Measurements from ENCODE around the gene HMCN2. TPM values are rescaled to one million over a fixed set of nuclear protein-coding genes. Genes with fewer than 3 reads are reported as not detected.

The HMCN2 gene
- total and polyA plus RNA-seq, 2 experiments from 2014 or later = not detected

- in situ Hi-C loops (cut with MboI) = loop anchor here (10.0 kb wide), 1 partner anchor 201 kb away; no protein-coding TSS in a partner anchor
- WGBS, 2 experiments (ENCODE audit: low coverage in 1 of 2, low lambda C conversion rate in 2 of 2, missing lambda C conversion rate in 2 of 2) = 88 to 89% methylated on average over 7 to 16 of the region's 16 CpGs
- H3K36me3 ChIP-seq (ENCODE audit: low read depth) = no peaks in the 10 kb centered on the region; the same call in 1 of the 2 replicates
Measured at GRCh38 chr9:130483371-130483971, 217.9 kb downstream of the HMCN2 start.

More at GRCh38 chr9:130483371-130483971, 217.9 kb downstream of the HMCN2 start:
- Histone ChIP-seq H3K27ac (no peak overlapping the region), H4K20me1 (ENCODE audit: insufficient read depth) (no peaks in the 10 kb centered on the region), H3K4me3 (no peak overlapping the region), H3K4me1 (ENCODE audit: insufficient read depth) (no peaks in the 10 kb centered on the region), H3F3A (ENCODE audit: insufficient read depth) (no peaks in the 10 kb centered on the region), H3K9me3 (ENCODE audit: low read depth) (no peaks in the 10 kb centered on the region), H3K79me2 (ENCODE audit: insufficient read depth) (no peaks in the 10 kb centered on the region), H3K9ac (no peak overlapping the region), H3K27me3 (replicated peaks; ENCODE audit: insufficient read depth) (no peaks in the 10 kb centered on the region), H2AFZ (no peak overlapping the region), H3K9me2 (ENCODE audit: insufficient read depth) (no peaks in the 10 kb centered on the region), H3K4me2 (ENCODE audit: unreplicated experiment) (no peak overlapping the region)
- no peak for TF ChIP-seq EZH2phosphoT487 (IDR thresholded peaks at IDR 0.05; ENCODE audit: insufficient read depth, low read depth)
- TF ChIP-seq EZH2 (IDR thresholded peaks at IDR 0.05; ENCODE audit: insufficient read depth, poor library complexity, severe bottlenecking) = no peak
- DNase-seq = no peak

Small RNAs within 50 kb of the gene (small RNA-seq; reads per million reads assigned to genes)
- not detected for gene RN7SL665P (ENCODE audit: low read depth, low replicate concordance)

Other genes with a start within 250 kb of the HMCN2 start
- gene FNBP1, start 222.6 kb upstream of the HMCN2 start, total RNA-seq (2014; rRNA removed; shearing (Covaris generic)) = 18.8 and 22.6 TPM in 2 replicates
- gene FNBP1, start 222.6 kb upstream of the HMCN2 start, polyA plus RNA-seq (2016; fragmentation: Nextera tagmentation; extraction: Ambion mirVana) = 17.8 TPM in 2 replicates
- gene GPR107, start 211.9 kb upstream of the HMCN2 start, total RNA-seq (2014; rRNA removed; shearing (Covaris generic)) = 18.9 and 22.9 TPM in 2 replicates
- gene GPR107, start 211.9 kb upstream of the HMCN2 start, polyA plus RNA-seq (2016; fragmentation: Nextera tagmentation; extraction: Ambion mirVana) = 8.0 and 8.5 TPM in 2 replicates
- gene NCS1, start 93.4 kb upstream of the HMCN2 start, total RNA-seq (2014; rRNA removed; shearing (Covaris generic)) = 32.2 and 33.0 TPM in 2 replicates
- gene NCS1, start 93.4 kb upstream of the HMCN2 start, polyA plus RNA-seq (2016; fragmentation: Nextera tagmentation; extraction: Ambion mirVana) = 4.7 and 5.7 TPM in 2 replicates
- 182 and 216 TPM in 2 replicates for gene ASS1, start 179.2 kb downstream of the HMCN2 start, total RNA-seq (2014; rRNA removed; shearing (Covaris generic))
- gene ASS1, start 179.2 kb downstream of the HMCN2 start, polyA plus RNA-seq (2016; fragmentation: Nextera tagmentation; extraction: Ambion mirVana) = 120 and 124 TPM in 2 replicates

All from GM23248 (cell line).